Epithelial cell of esophagus (primary cell): ENCODE data around the gene ZNF680.

Source experiments
- DNase-seq: peaks from one replicate; pipeline ENCODE4 v3.0.0; 2010; ENCODE audit warnings: low read depth
- H3K4me3 ChIP-seq: 2 replicates; pipeline ENCODE4 v1.5.1; 2011; ENCODE audit warnings: mild to moderate bottlenecking, low read length, control low read depth
- TF ChIP-seq, protein P1 (sequence below): IDR thresholded peaks from 2 replicates; pipeline ENCODE4 v1.5.1; 2011; ENCODE audit warnings: low read depth, mild to moderate bottlenecking, low read length, control low read depth, inconsistent platforms; ENCODE audit not compliant: insufficient read depth; ENCODE audit errors: missing control alignments

ZNF680 gene

GRCh38 chr7:64528770-64529169, 34.1 kb downstream of the ZNF680 start:
- H3K4me3 ChIP-seq, result no peak overlapping the region
- TF ChIP-seq, protein P1, sequence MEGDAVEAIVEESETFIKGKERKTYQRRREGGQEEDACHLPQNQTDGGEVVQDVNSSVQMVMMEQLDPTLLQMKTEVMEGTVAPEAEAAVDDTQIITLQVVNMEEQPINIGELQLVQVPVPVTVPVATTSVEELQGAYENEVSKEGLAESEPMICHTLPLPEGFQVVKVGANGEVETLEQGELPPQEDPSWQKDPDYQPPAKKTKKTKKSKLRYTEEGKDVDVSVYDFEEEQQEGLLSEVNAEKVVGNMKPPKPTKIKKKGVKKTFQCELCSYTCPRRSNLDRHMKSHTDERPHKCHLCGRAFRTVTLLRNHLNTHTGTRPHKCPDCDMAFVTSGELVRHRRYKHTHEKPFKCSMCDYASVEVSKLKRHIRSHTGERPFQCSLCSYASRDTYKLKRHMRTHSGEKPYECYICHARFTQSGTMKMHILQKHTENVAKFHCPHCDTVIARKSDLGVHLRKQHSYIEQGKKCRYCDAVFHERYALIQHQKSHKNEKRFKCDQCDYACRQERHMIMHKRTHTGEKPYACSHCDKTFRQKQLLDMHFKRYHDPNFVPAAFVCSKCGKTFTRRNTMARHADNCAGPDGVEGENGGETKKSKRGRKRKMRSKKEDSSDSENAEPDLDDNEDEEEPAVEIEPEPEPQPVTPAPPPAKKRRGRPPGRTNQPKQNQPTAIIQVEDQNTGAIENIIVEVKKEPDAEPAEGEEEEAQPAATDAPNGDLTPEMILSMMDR, result no peak
- no peak for DNase-seq

DNA sequence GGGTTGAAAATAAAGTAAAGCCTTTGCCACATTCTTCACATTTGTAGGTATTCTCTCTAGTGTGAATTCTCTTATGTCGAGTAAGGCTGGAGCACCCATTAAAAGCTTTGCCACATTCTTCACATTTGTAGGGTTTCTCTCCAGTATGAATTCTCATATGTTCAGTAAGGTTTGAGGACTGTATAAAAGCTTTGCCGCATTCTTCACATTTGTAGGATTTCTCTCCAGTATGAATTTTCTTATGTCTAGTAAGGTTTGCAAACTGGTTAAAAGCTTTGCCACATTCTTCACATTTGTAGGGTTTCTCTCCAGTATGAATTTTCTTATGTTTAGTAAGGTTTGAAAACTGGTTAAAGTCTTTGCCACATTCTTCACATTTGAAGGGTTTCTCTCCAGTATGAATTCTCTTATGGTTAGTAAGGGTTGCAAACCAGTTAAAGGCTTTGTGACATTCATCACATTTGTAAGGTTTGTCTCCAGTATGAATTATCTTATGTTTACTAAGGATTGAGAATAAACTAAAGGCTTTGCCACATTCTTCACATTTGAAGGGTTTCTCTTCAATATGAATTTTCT, 41.4 kb downstream of the ZNF680 start:
- no peak for DNase-seq
- TF ChIP-seq, protein P1, result no peak

DNA sequence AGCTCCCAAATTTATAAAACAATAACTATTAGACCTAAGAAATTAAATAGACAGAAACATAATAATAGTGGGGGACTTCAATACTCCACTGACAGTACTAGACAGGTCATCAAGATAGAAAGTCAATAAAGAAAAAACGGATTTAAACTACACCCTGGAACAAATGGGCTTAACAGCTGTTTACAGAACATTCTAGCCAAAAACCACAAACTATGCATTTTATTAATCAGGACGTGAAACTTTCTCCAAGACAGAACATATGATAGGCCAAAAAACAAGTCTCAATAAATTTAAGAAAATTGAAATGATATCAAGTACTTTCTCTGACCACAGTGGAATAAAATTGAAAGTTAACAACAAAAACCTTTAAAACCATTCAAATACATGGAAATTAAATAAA, 46.4 kb downstream of the ZNF680 start:
- no peak overlapping the region for H3K4me3 ChIP-seq
- DNase-seq, result no peak
- TF ChIP-seq, protein P1, result no peak

More for the DNA sequence above, 41.4 kb downstream of the ZNF680 start:
- H3K4me3 ChIP-seq, result no peak overlapping the region

DNA sequence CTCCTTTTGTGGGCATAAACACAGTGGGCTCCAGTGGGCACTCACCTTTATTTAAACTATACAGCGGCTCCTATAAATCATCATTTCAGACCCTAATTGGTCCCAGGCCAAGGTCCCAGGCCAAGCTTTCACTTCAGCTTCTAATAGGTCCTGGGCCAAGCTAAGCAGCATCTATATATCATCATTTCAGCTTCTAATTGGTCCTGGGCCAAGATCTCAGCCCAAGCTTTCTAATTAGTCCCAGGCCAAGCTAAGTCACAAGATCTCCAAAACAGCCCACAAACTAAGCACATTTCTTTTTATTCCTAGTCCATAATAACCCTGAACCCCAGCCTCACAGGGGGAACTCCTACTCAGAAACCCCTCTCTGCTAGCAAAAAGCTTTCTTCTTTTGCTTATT, 47.1 kb downstream of the ZNF680 start:
- TF ChIP-seq, protein P1, result no peak
- no peak overlapping the region for H3K4me3 ChIP-seq
- DNase-seq, result no peak

DNA sequence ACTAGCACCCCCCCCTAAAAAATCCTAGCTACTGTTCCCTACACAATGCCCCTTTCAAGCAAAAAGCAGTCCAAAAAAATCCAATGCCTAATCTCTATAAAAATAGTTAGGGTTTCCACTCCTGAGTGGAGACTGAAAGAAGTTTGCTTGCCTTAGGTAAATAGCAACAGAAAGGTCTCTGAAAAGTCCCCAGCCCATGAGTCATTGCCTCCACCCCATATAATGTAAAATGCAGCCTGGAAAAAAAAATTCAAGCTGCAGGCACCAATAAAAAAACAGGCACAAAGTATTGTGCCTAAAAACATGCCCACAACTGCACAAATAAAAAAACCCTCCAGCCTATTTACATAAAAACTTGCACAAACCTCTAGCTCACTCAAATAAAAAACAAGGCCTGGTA, 47.5 kb downstream of the ZNF680 start:
- DNase-seq, result peak; percentile 28
- TF ChIP-seq, protein P1, result no peak
- H3K4me3 ChIP-seq, result no peak overlapping the region

GRCh38 chr7:64509583-64509982, 53.3 kb downstream of the ZNF680 start:
- TF ChIP-seq, protein P1, result no peak
- H3K4me3 ChIP-seq, result no peak overlapping the region
- DNase-seq, result no peak

GRCh38 chr7:64504581-64505120, 58.2 kb downstream of the ZNF680 start:
- TF ChIP-seq, protein P1, result no peak
- H3K4me3 ChIP-seq, result no peak overlapping the region
- no peak for DNase-seq
